Transverse colon (tissue), 4 donors: Measurements from ENCODE around the gene SLC25A52. TPM values are rescaled to one million over a fixed set of nuclear protein-coding genes. Genes with fewer than 3 reads are reported as not detected.

Source experiments
- DNase-seq: peaks from one replicate; pipeline ENCODE4 v3.0.0-alpha.2; 2019
- H3K27ac ChIP-seq, 4 donors: fragments of 200-600 bp; sonication (generic); 2 replicates each; pipeline ENCODE4 v1.5.1; 2016 to 2018; ENCODE audit warnings: inconsistent platforms in 4 of 4
- H3K27me3 ChIP-seq: fragments of 200-600 bp; sonication (generic); 2 replicates; pipeline ENCODE4 v1.5.1; 2017; ENCODE audit warnings: inconsistent platforms
- H3K36me3 ChIP-seq, 4 donors: fragments of 200-600 bp; sonication (generic); 2 replicates each; pipeline ENCODE4 v1.5.1; 2017 to 2019; ENCODE audit warnings: inconsistent platforms in 4 of 4
- H3K4me1 ChIP-seq, 4 donors: fragments of 200-600 bp; sonication (generic); 2 replicates each; pipeline ENCODE4 v1.5.1; 2017 to 2020; ENCODE audit warnings: inconsistent platforms in 4 of 4
- H3K4me3 ChIP-seq, 4 donors: fragments of 200-600 bp; sonication (generic); 1 replicate in 1 of 4; 2 replicates in 3 of 4; pipeline versions ENCODE4 v1.5.1 to v1.6.1; 2017 to 2019; ENCODE audit warnings: inconsistent platforms in 4 of 4
- H3K9me3 ChIP-seq, 2 donors: fragments of 200-600 bp; sonication (generic); 2 replicates each; pipeline ENCODE4 v1.5.1; 2017 to 2019; ENCODE audit warnings: inconsistent platforms in 2 of 2
- EP300 ChIP-seq: sonication (generic); formaldehyde crosslinking; IDR thresholded peaks from one replicate; pipeline ENCODE4 v1.6.1; 2017; ENCODE audit warnings: antibody characterized with exemption, low read depth
- POLR2A ChIP-seq: fragments of 450-650 bp; IDR thresholded peaks from one replicate; pipeline ENCODE4 v1.6.1; 2016; ENCODE audit warnings: antibody characterized with exemption, mild to moderate bottlenecking, moderate library complexity
- POLR2AphosphoS5 ChIP-seq, 3 donors: sonication (generic); formaldehyde crosslinking; IDR thresholded peaks; one replicate each; pipeline ENCODE4 v1.6.1; 2016; ENCODE audit warnings: antibody characterized with exemption in 3 of 3
- WGBS, 2 donors: methylation state at CpG; one replicate each; pipeline ENCODE4 v1.1.5; 2018; ENCODE audit warnings: low coverage in 1 of 2; 5-methylcytosine and 5-hydroxymethylcytosine counted together
- in situ Hi-C, 4 donors: fragments of 200-750 bp; cut with MboI; loops; one replicate each; pipeline versions ENCODE4 v1.15.0 to v1.15.1; 2017; ENCODE audit warnings: low sequenced_read_pairs in 3 of 4, low pct_ligation_motif_present in 1 of 4, low pct_unique_long_range_greater_than_20kb in 1 of 4
- intact Hi-C: fragments of 100-400 bp; cut with DNase I; formaldehyde crosslinking; loops from one replicate; pipeline ENCODE4 v1.15.1; 2023; ENCODE audit warnings: low total_unique reads
- total RNA-seq, 4 donors: library from RNA; depleted of rRNA; stranded (reverse); fragments of >200 nt; gene quantifications; one replicate each; pipeline ENCODE4 v1.1.0, GENCODE V29; 2016
- TF ChIP-seq, protein P1 (sequence below), 5 experiments: fragments of 200-600 bp in 3 of 5; fragments of 450-650 bp in 2 of 5; sonication (generic) in 3 of 5; IDR thresholded peaks; 1 replicate in 2 of 5; 2 replicates in 3 of 5; pipeline ENCODE4 v1.5.1; 2016 to 2017; ENCODE audit warnings: antibody characterized with exemption in 5 of 5, inconsistent platforms in 3 of 5, mild to moderate bottlenecking in 2 of 5, moderate library complexity in 1 of 5

The SLC25A52 gene
- total RNA-seq, 4 donors from 2014 or later: 0.64 TPM; not detected in 3

- no peak overlapping the region for H3K4me3 ChIP-seq
- no peaks in the 10 kb centered on the region for H3K36me3 ChIP-seq
- no peak for DNase-seq
- H3K9me3 ChIP-seq: no peaks in the 10 kb centered on the region
- in situ Hi-C loops: loop anchor here in 2 of 4 donors (25.0 kb wide), 3 partner anchors 97 to 822 kb away; no protein-coding TSS in a partner anchor
- intact Hi-C loops: no loop called here
- no peak for TF ChIP-seq EP300
- TF ChIP-seq, protein P1, sequence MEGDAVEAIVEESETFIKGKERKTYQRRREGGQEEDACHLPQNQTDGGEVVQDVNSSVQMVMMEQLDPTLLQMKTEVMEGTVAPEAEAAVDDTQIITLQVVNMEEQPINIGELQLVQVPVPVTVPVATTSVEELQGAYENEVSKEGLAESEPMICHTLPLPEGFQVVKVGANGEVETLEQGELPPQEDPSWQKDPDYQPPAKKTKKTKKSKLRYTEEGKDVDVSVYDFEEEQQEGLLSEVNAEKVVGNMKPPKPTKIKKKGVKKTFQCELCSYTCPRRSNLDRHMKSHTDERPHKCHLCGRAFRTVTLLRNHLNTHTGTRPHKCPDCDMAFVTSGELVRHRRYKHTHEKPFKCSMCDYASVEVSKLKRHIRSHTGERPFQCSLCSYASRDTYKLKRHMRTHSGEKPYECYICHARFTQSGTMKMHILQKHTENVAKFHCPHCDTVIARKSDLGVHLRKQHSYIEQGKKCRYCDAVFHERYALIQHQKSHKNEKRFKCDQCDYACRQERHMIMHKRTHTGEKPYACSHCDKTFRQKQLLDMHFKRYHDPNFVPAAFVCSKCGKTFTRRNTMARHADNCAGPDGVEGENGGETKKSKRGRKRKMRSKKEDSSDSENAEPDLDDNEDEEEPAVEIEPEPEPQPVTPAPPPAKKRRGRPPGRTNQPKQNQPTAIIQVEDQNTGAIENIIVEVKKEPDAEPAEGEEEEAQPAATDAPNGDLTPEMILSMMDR (IDR thresholded peaks at IDR 0.05): no peak
- no peak for TF ChIP-seq POLR2A
- TF ChIP-seq POLR2AphosphoS5 (IDR thresholded peaks at IDR 0.05): no peak
- H3K27ac ChIP-seq: no peak overlapping the region
- 74 to 85% methylated on average over 2 to 9 of the region's 9 CpGs for WGBS, 2 donors
- no peaks in the 10 kb centered on the region for H3K4me1 ChIP-seq
- H3K27me3 ChIP-seq: no peaks in the 10 kb centered on the region
These were observed 20.5 kb downstream of the SLC25A52 start for GRCh38 chr18:31740180-31740579.

GRCh38 chr18:31739651-31740050 lies 21.0 kb downstream of the SLC25A52 start:
- Histone ChIP-seq H3K36me3 (no peaks in the 10 kb centered on the region), H3K9me3 (no peaks in the 10 kb centered on the region), H3K4me3 (no peak overlapping the region), H3K27ac (no peak overlapping the region), H3K27me3 (no peaks in the 10 kb centered on the region), H3K4me1 (no peaks in the 10 kb centered on the region)
- TF ChIP-seq POLR2AphosphoS5 (IDR thresholded peaks at IDR 0.05): no peak
- TF ChIP-seq POLR2A: no peak
- TF ChIP-seq, protein P1 (IDR thresholded peaks at IDR 0.05): no peak
- no peak for TF ChIP-seq EP300
- in situ Hi-C loops: loop anchor here in 3 of 4 donors (10.0 to 25.0 kb wide), 4 partner anchors 98 to 823 kb away; no protein-coding TSS in a partner anchor
- intact Hi-C loops: loop anchor here (10.0 kb wide), 1 partner anchor 235 kb away; no protein-coding TSS in a partner anchor
- 90 to 94% methylated on average over 3 of the region's 3 CpGs for WGBS, 2 donors
- no peak for DNase-seq

- no peak overlapping the region for H3K4me3 ChIP-seq
- DNase-seq: no peak
- intact Hi-C loops (loop anchor here (10.0 kb wide), 1 partner anchor 236 kb away; no protein-coding TSS in a partner anchor), in situ Hi-C loops (loop anchor here in 3 of 4 donors (10.0 to 25.0 kb wide), 4 partner anchors 99 to 824 kb away; no protein-coding TSS in a partner anchor)
- no peaks in the 10 kb centered on the region for H3K36me3 ChIP-seq
- no peaks in the 10 kb centered on the region for H3K4me1 ChIP-seq
- H3K27me3 ChIP-seq: no peaks in the 10 kb centered on the region
- no peak overlapping the region for H3K27ac ChIP-seq
- no peak for TF ChIP-seq POLR2AphosphoS5 (IDR thresholded peaks at IDR 0.05)
- TF ChIP-seq POLR2A: no peak
- TF ChIP-seq EP300: no peak
- TF ChIP-seq, protein P1 (IDR thresholded peaks at IDR 0.05): no peak
- H3K9me3 ChIP-seq: no peaks in the 10 kb centered on the region
- 74 to 86% methylated on average over 4 to 11 of the region's 11 CpGs for whole genome bisulfite sequencing, 2 donors
These were observed 21.9 kb downstream of the SLC25A52 start for GRCh38 chr18:31738460-31739407.

DNA sequence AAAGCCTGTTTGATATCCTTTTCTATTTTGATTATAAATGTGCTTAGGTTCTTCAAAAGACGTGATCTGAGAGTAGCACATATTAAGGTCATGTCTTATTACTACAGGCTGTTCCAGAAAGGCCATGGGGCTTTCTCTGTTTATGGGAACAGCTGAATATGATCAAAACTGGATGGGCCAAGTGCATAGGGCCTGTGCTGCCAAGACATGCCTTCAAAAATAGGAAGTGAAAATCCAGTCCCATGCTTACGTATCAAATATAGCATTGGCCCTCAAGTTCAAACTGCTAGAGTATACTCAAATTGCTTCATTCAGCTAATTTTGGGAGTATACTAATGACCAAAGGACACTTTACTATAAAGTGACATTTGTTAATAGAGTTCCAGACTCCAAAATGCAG lies 24.1 kb downstream of the SLC25A52 start:
- Histone ChIP-seq H3K9me3 (no peaks in the 10 kb centered on the region), H3K27me3 (no peaks in the 10 kb centered on the region), H3K4me3 (no peak overlapping the region), H3K36me3 (no peaks in the 10 kb centered on the region), H3K27ac (no peak overlapping the region), H3K4me1 (no peaks in the 10 kb centered on the region)
- no peak for DNase-seq
- intact Hi-C loops (loop anchor here (10.0 kb wide), 1 partner anchor 238 kb away; no protein-coding TSS in a partner anchor), in situ Hi-C loops (loop anchor here in 3 of 4 donors (10.0 to 25.0 kb wide), 4 partner anchors 101 to 826 kb away; no protein-coding TSS in a partner anchor)
- WGBS, 2 donors: 46 to 88% methylated on average over 1 to 2 of the region's 2 CpGs
- no peak for TF ChIP-seq POLR2AphosphoS5 (IDR thresholded peaks at IDR 0.05)
- TF ChIP-seq, protein P1 (IDR thresholded peaks at IDR 0.05): no peak
- TF ChIP-seq EP300: no peak
- no peak for TF ChIP-seq POLR2A
